SK-N-SH (cell line): ENCODE data around the gene TMEM72. TPM values are rescaled to one million over a fixed set of nuclear protein-coding genes. Genes with fewer than 3 reads are reported as not detected.

Experiments
- CTCF ChIA-PET: fragments of 300-600, 350-600 bp; formaldehyde crosslinking; extraction: SDS; loops from one replicate; lab custom pipeline; 2021; lab: Yijun Ruan, JAX
- POLR2A ChIA-PET: fragments of 350-600 bp; sonication (Branson Sonifier 250); formaldehyde crosslinking; extraction: SDS; loops from one replicate; lab custom pipeline; 2020; ENCODE audit warnings: antibody characterized with exemption, inconsistent platforms; lab: Yijun Ruan, JAX
- DNase-seq: peaks from one replicate; pipeline ENCODE4 v3.0.0; 2012
- H2AFZ ChIP-seq: fragments of 200-600 bp; sonication (generic); 2 replicates; pipeline ENCODE4 v1.8.1; 2016; ENCODE audit warnings: antibody characterized with exemption, mild to moderate bottlenecking, low read depth
- H3F3A ChIP-seq: fragments of 200-600 bp; sonication (generic); replicated peaks from 2 replicates; pipeline ENCODE3; 2016; ENCODE audit warnings: antibody characterized with exemption, mild to moderate bottlenecking; ENCODE audit not compliant: insufficient read depth
- H3K27ac ChIP-seq, 2 experiments: fragments of 200-500 bp in 1 of 2; fragments of 200-600 bp in 1 of 2; sonication (Bioruptor generic) in 1 of 2; sonication (generic), shearing (Covaris generic) in 1 of 2; 2 replicates each; pipeline versions ENCODE4 v1.5.1 to v1.6.1; 2014 to 2016; ENCODE audit warnings: low read depth in 2 of 2, inconsistent platforms in 1 of 2, low read length in 1 of 2, mild to moderate bottlenecking in 1 of 2, mixed read lengths in 1 of 2
- H3K27me3 ChIP-seq: fragments of 200-600 bp; sonication (generic), shearing (Covaris generic); 2 replicates; pipeline ENCODE4 v1.6.1; 2016; ENCODE audit warnings: mixed run types; ENCODE audit not compliant: insufficient read depth
- H3K36me3 ChIP-seq, 2 experiments: fragments of 200-500 bp in 1 of 2; fragments of 200-600 bp in 1 of 2; sonication (Bioruptor generic) in 1 of 2; sonication (generic) in 1 of 2; replicated peaks in 1 of 2; 2 replicates each; pipeline versions ENCODE3 to v1.5.1; 2014 to 2016; ENCODE audit warnings: low read length in 1 of 2, mild to moderate bottlenecking in 1 of 2; ENCODE audit not compliant: insufficient read depth in 2 of 2, control insufficient read depth in 1 of 2
- H3K4me1 ChIP-seq, 2 experiments: fragments of 200-500 bp in 1 of 2; fragments of 200-600 bp in 1 of 2; sonication (Bioruptor generic) in 1 of 2; sonication (generic), shearing (Covaris generic) in 1 of 2; 2 replicates each; pipeline versions ENCODE4 v1.5.1 to v1.6.1; 2014 to 2016; ENCODE audit warnings: low read depth in 1 of 2, low read length in 1 of 2, mixed run types in 1 of 2; ENCODE audit not compliant: insufficient read depth in 2 of 2, control insufficient read depth in 1 of 2
- H3K4me2 ChIP-seq: fragments of 200-600 bp; sonication (generic), shearing (Covaris generic); 2 replicates; pipeline ENCODE4 v1.6.1; 2017; ENCODE audit warnings: mixed run types
- H3K4me3 ChIP-seq, 2 experiments: fragments of 200-500 bp in 1 of 2; fragments of 200-600 bp in 1 of 2; sonication (Bioruptor generic) in 1 of 2; sonication (generic), shearing (Covaris generic) in 1 of 2; 2 replicates each; pipeline versions ENCODE4 v1.5.1 to v1.8.1; 2014 to 2016; ENCODE audit warnings: low read depth in 2 of 2, inconsistent platforms in 1 of 2, low read length in 1 of 2, mild to moderate bottlenecking in 1 of 2, mixed read lengths in 1 of 2, moderate library complexity in 1 of 2
- H3K79me2 ChIP-seq: fragments of 200-600 bp; sonication (generic); 2 replicates; pipeline ENCODE4 v1.8.1; 2017; ENCODE audit warnings: mild to moderate bottlenecking; ENCODE audit not compliant: insufficient read depth
- H3K9ac ChIP-seq: fragments of 200-600 bp; sonication (generic); 2 replicates; pipeline ENCODE4 v1.6.1; 2017; ENCODE audit warnings: mixed run types
- H3K9me2 ChIP-seq: fragments of 200-600 bp; sonication (generic); 2 replicates; pipeline ENCODE4 v1.6.1; 2017; ENCODE audit warnings: mixed run types
- H3K9me3 ChIP-seq: fragments of 200-600 bp; sonication (generic); 2 replicates; pipeline ENCODE4 v1.6.1; 2017; ENCODE audit warnings: mixed run types, mild to moderate bottlenecking, moderate library complexity
- H4K20me1 ChIP-seq: fragments of 200-600 bp; sonication (generic); 2 replicates; pipeline ENCODE4 v1.6.1; 2017; ENCODE audit warnings: mild to moderate bottlenecking, mixed run types; ENCODE audit not compliant: insufficient read depth
- CHD2 ChIP-seq: fragments of 150-350 bp; IDR thresholded peaks from 2 replicates; pipeline ENCODE4 v1.6.1; 2018; ENCODE audit warnings: low read length; ENCODE audit not compliant: partially characterized antibody
- EP300 ChIP-seq, 2 experiments: IDR thresholded peaks; 2 replicates each; pipeline versions ENCODE4 v1.4.0 to v1.6.1; 2012; ENCODE audit warnings: borderline replicate concordance in 1 of 2, low read depth in 1 of 2, low read length in 1 of 2
- GABPA ChIP-seq: IDR thresholded peaks from 2 replicates; pipeline ENCODE4 v1.4.0; 2012; ENCODE audit warnings: low read depth, mild to moderate bottlenecking
- MEF2A ChIP-seq: IDR thresholded peaks from 2 replicates; pipeline ENCODE4 v1.4.0; 2012; ENCODE audit warnings: low read depth, borderline replicate concordance
- NFIC ChIP-seq: IDR thresholded peaks from 2 replicates; pipeline ENCODE4 v1.4.0; 2012; ENCODE audit warnings: borderline replicate concordance
- RAD21 ChIP-seq: IDR thresholded peaks from 2 replicates; pipeline ENCODE4 v1.6.1; 2012; ENCODE audit warnings: mild to moderate bottlenecking, low read length
- RCOR1 ChIP-seq: fragments of 150-350 bp; IDR thresholded peaks from 2 replicates; pipeline ENCODE4 v1.6.1; 2017; ENCODE audit warnings: antibody characterized with exemption, low read length
- RXRA ChIP-seq: IDR thresholded peaks from 2 replicates; pipeline ENCODE4 v1.4.0; 2012; ENCODE audit warnings: low read depth, mild to moderate bottlenecking, borderline replicate concordance
- SIN3A ChIP-seq: IDR thresholded peaks from 2 replicates; pipeline ENCODE4 v1.6.1; 2012; ENCODE audit warnings: low read depth, mild to moderate bottlenecking, low read length, moderate library complexity, borderline replicate concordance
- TAF1 ChIP-seq: IDR thresholded peaks from 2 replicates; pipeline ENCODE4 v1.6.1; 2012; ENCODE audit warnings: low read depth, mild to moderate bottlenecking, low read length, moderate library complexity, borderline replicate concordance
- TCF12 ChIP-seq: IDR thresholded peaks from 2 replicates; pipeline ENCODE4 v1.4.0; 2012
- TEAD4 ChIP-seq: IDR thresholded peaks from 2 replicates; pipeline ENCODE4 v1.4.0; 2012; ENCODE audit warnings: mild to moderate bottlenecking, borderline replicate concordance; ENCODE audit not compliant: insufficient read depth
- WGBS: methylation state at CpG from one replicate; pipeline ENCODE4 v1.1.6; 2017; ENCODE audit warnings: low lambda C conversion rate; 5-methylcytosine and 5-hydroxymethylcytosine counted together
- polyA plus RNA-seq, 3 experiments: library from polyadenylated mRNA; depleted of rRNA; stranded (reverse); fragments of >200 nt; gene quantifications; 2 replicates each; pipeline ENCODE4 v1.2.3, GENCODE V29; 2012
- TF ChIP-seq, protein P1 (sequence below): fragments of 150-350 bp; IDR thresholded peaks from 2 replicates; pipeline ENCODE4 v1.6.1; 2016; ENCODE audit warnings: mild to moderate bottlenecking, low read depth, low read length
- TF ChIP-seq, protein P2 (sequence below): IDR thresholded peaks from 2 replicates; pipeline ENCODE4 v1.4.0; 2012; ENCODE audit warnings: low read depth, borderline replicate concordance

TMEM72 gene
- polyA plus RNA-seq, 1 of the 3 experiments (the other 2 are of a cell fraction) = not detected

- H3K9ac ChIP-seq = no peak overlapping the region
- peaks cover 32% of the 10 kb centered on the region for H3K27me3 ChIP-seq
- H3K27ac ChIP-seq = no peak overlapping the region
- no peaks in the 10 kb centered on the region for H3K79me2 ChIP-seq
- 31% methylated on average over 5 of the region's 5 CpGs for WGBS
- no peaks in the 10 kb centered on the region for H3K9me2 ChIP-seq
- no peaks in the 10 kb centered on the region for H3F3A ChIP-seq
- TF ChIP-seq SIN3A = no peak
- TF ChIP-seq TCF12 = no peak
- TF ChIP-seq RAD21 = no peak
- no peak for TF ChIP-seq MEF2A
- no peak for TF ChIP-seq RXRA
- no peak for TF ChIP-seq TAF1
- TF ChIP-seq, protein P1, sequence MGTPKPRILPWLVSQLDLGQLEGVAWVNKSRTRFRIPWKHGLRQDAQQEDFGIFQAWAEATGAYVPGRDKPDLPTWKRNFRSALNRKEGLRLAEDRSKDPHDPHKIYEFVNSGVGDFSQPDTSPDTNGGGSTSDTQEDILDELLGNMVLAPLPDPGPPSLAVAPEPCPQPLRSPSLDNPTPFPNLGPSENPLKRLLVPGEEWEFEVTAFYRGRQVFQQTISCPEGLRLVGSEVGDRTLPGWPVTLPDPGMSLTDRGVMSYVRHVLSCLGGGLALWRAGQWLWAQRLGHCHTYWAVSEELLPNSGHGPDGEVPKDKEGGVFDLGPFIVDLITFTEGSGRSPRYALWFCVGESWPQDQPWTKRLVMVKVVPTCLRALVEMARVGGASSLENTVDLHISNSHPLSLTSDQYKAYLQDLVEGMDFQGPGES = no peak
- TF ChIP-seq, all 33 proteins: peak for 0
- no peaks in the 10 kb centered on the region for H3K4me1 ChIP-seq
- no peak overlapping the region for H2AFZ ChIP-seq
- H3K4me3 ChIP-seq = no peak overlapping the region
- no peaks in the 10 kb centered on the region for H3K9me3 ChIP-seq
- no peaks in the 10 kb centered on the region for H4K20me1 ChIP-seq
- H3K36me3 ChIP-seq = no peaks in the 10 kb centered on the region
- DNase-seq = no peak
- CTCF ChIA-PET = interaction anchor here (1.5 to 1.9 kb wide), 2 partner anchors 10 to 58 kb away, joined by 3 to 20 read pairs; no protein-coding TSS in a partner anchor
- H3K4me2 ChIP-seq = no peak overlapping the region
- POLR2A ChIA-PET = no interaction called here
Measured at GRCh38 chr10:44922021-44922420, 10.9 kb downstream of the TMEM72 start.

GRCh38 chr10:44922796-44923545 is 11.8 kb downstream of the TMEM72 start:
- WGBS = 15% methylated on average over 5 of the region's 7 CpGs
- no peak overlapping the region for H3K4me3 ChIP-seq
- no peaks in the 10 kb centered on the region for H3K36me3 ChIP-seq
- no peaks in the 10 kb centered on the region for H4K20me1 ChIP-seq
- DNase-seq = no peak
- peaks cover 32% of the 10 kb centered on the region for H3K27me3 ChIP-seq
- no peak overlapping the region for H2AFZ ChIP-seq
- no peak overlapping the region for H3K9ac ChIP-seq
- no peaks in the 10 kb centered on the region for H3K79me2 ChIP-seq
- ChIA-PET CTCF (no interaction called here), POLR2A (no interaction called here)
- no peak overlapping the region for H3K4me2 ChIP-seq
- no peaks in the 10 kb centered on the region for H3K4me1 ChIP-seq
- H3K9me2 ChIP-seq = no peaks in the 10 kb centered on the region
- TF ChIP-seq SIN3A = no peak
- TF ChIP-seq TAF1 = no peak
- TF ChIP-seq CHD2 = no peak
- no peak for TF ChIP-seq NFIC
- TF ChIP-seq TEAD4 = no peak
- TF ChIP-seq, protein P2, sequence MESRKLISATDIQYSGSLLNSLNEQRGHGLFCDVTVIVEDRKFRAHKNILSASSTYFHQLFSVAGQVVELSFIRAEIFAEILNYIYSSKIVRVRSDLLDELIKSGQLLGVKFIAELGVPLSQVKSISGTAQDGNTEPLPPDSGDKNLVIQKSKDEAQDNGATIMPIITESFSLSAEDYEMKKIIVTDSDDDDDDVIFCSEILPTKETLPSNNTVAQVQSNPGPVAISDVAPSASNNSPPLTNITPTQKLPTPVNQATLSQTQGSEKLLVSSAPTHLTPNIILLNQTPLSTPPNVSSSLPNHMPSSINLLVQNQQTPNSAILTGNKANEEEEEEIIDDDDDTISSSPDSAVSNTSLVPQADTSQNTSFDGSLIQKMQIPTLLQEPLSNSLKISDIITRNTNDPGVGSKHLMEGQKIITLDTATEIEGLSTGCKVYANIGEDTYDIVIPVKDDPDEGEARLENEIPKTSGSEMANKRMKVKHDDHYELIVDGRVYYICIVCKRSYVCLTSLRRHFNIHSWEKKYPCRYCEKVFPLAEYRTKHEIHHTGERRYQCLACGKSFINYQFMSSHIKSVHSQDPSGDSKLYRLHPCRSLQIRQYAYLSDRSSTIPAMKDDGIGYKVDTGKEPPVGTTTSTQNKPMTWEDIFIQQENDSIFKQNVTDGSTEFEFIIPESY = no peak
- no peak for TF ChIP-seq EP300 (IDR thresholded peaks at IDR 0.05; ENCODE audit: borderline replicate concordance in 1 of 2, low read depth in 1 of 2, low read length in 1 of 2)
- no peak for TF ChIP-seq GABPA
- TF ChIP-seq RCOR1 = no peak
- TF ChIP-seq TCF12 = no peak
- TF ChIP-seq RAD21 = no peak
- no peaks in the 10 kb centered on the region for H3K9me3 ChIP-seq
- H3K27ac ChIP-seq = no peak overlapping the region
- H3F3A ChIP-seq = no peaks in the 10 kb centered on the region
